ENCODE results near the gene CRLF3.
"Not testable (repeated sequence)": the region's sequence is repeated elsewhere in the genome, so short reads cannot be mapped to it uniquely, and the experiment has no call there.

CRLF3 gene

GRCh38 chr17:30735644-30736043 lies 88.8 kb downstream of the CRLF3 start:
- DNase-seq (ENCODE audit: low spot score): not testable (repeated sequence)

GRCh38 chr17:30735206-30735605 lies 89.3 kb downstream of the CRLF3 start:
- DNase-seq (ENCODE audit: low spot score): not testable (repeated sequence)

- not testable (repeated sequence) for DNase-seq (ENCODE audit: low spot score)
Observed at GRCh38 chr17:30734153-30734552, 90.3 kb downstream of the CRLF3 start.

All from D341Med (cell line).